MM.1S (cell line): ENCODE measurements around the gene RYR2.

Experiments used
- DNase-seq: peaks from one replicate; pipeline ENCODE4 v3.0.0-alpha.2; 2015
- H2AFZ ChIP-seq: fragments of 300-600 bp; sonication (generic); 2 replicates; pipeline ENCODE4 v1.6.0; 2016; ENCODE audit warnings: antibody characterized with exemption, low read length
- H3F3A ChIP-seq: fragments of 300-600 bp; sonication (generic); 2 replicates; pipeline ENCODE4 v1.6.1; 2016; ENCODE audit warnings: mild to moderate bottlenecking, antibody characterized with exemption, low read length, moderate library complexity, mixed read lengths; ENCODE audit not compliant: insufficient read depth
- H3K27ac ChIP-seq: fragments of 300-600 bp; sonication (generic); 2 replicates; pipeline ENCODE4 v1.5.1; 2016; ENCODE audit warnings: mild to moderate bottlenecking, low read length
- H3K27me3 ChIP-seq: fragments of 300-600 bp; sonication (generic); replicated peaks from 2 replicates; pipeline ENCODE4 v1.6.0; 2016; ENCODE audit warnings: low read length; ENCODE audit not compliant: insufficient read depth
- H3K36me3 ChIP-seq: fragments of 300-600 bp; sonication (generic); replicated peaks from 2 replicates; pipeline ENCODE4 v1.6.1; 2016; ENCODE audit warnings: mild to moderate bottlenecking, low read length, mixed read lengths; ENCODE audit not compliant: insufficient read depth
- H3K4me1 ChIP-seq: fragments of 300-600 bp; sonication (generic); 2 replicates; pipeline ENCODE4 v1.6.1; 2016; ENCODE audit warnings: low read length, mixed read lengths
- H3K4me2 ChIP-seq: fragments of 300-600 bp; sonication (generic); 2 replicates; pipeline ENCODE4 v1.6.0; 2016; ENCODE audit warnings: low read depth, low read length
- H3K4me3 ChIP-seq: fragments of 300-600 bp; sonication (generic); 2 replicates; pipeline ENCODE4 v1.5.1; 2016; ENCODE audit warnings: low read length, mixed read lengths
- H3K79me2 ChIP-seq: fragments of 300-600 bp; sonication (generic); 2 replicates; pipeline ENCODE4 v1.6.1; 2016; ENCODE audit warnings: mixed run types, low read length, mixed read lengths
- H3K9ac ChIP-seq: fragments of 300-600 bp; sonication (generic); 2 replicates; pipeline ENCODE4 v1.6.1; 2016; ENCODE audit warnings: low read length, mixed read lengths
- H3K9me2 ChIP-seq: fragments of 300-600 bp; sonication (generic); replicated peaks from 2 replicates; pipeline ENCODE4 v1.6.1; 2016; ENCODE audit warnings: mild to moderate bottlenecking, low read length, mixed read lengths; ENCODE audit not compliant: insufficient read depth
- H3K9me3 ChIP-seq: fragments of 300-600 bp; sonication (generic); replicated peaks from 2 replicates; pipeline ENCODE4 v1.6.1; 2016; ENCODE audit warnings: mild to moderate bottlenecking, low read length, mixed read lengths; ENCODE audit not compliant: insufficient read depth
- H4K20me1 ChIP-seq: fragments of 300-600 bp; sonication (generic); 2 replicates; pipeline ENCODE4 v1.6.1; 2016; ENCODE audit warnings: mild to moderate bottlenecking, low read length, moderate library complexity, mixed read lengths; ENCODE audit not compliant: insufficient read depth
- CTCF ChIP-seq: fragments of 300-600 bp; sonication (generic); IDR thresholded peaks from 2 replicates; pipeline ENCODE4 v1.5.1; 2016; ENCODE audit warnings: antibody characterized with exemption, low read length, mixed read lengths
- EZH2 ChIP-seq: fragments of 300-600 bp; sonication (generic); optimal IDR thresholded peaks from 2 replicates; pipeline ENCODE3; 2017; ENCODE audit warnings: low read depth, mild to moderate bottlenecking, antibody characterized with exemption, low read length, mixed read lengths
- EZH2phosphoT487 ChIP-seq: fragments of 300-600 bp; sonication (generic); IDR thresholded peaks from 2 replicates; pipeline ENCODE4 v1.6.1; 2018; ENCODE audit warnings: antibody characterized with exemption, low read length

The RYR2 gene

GRCh38 chr1:237804516-237804915 is 762.5 kb downstream of the RYR2 start:
- Histone ChIP-seq H3K27me3 (no peaks in the 10 kb centered on the region), H3F3A (no peaks in the 10 kb centered on the region), H3K4me3 (no peak overlapping the region), H3K9ac (no peak overlapping the region), H3K4me2 (no peak overlapping the region), H4K20me1 (no peaks in the 10 kb centered on the region), H3K9me3 (no peaks in the 10 kb centered on the region), H2AFZ (no peak overlapping the region), H3K9me2 (no peaks in the 10 kb centered on the region), H3K79me2 (no peaks in the 10 kb centered on the region), H3K36me3 (no peaks in the 10 kb centered on the region), H3K4me1 (no peaks in the 10 kb centered on the region), H3K27ac (no peak overlapping the region)
- TF ChIP-seq EZH2phosphoT487 (no peak), CTCF (no peak), EZH2 (no peak)
- DNase-seq = no peak

- H3F3A ChIP-seq = no peaks in the 10 kb centered on the region
- TF ChIP-seq CTCF (no peak), EZH2phosphoT487 (no peak), EZH2 (no peak)
- no peak overlapping the region for H3K4me3 ChIP-seq
- no peaks in the 10 kb centered on the region for H4K20me1 ChIP-seq
- H3K4me1 ChIP-seq = no peaks in the 10 kb centered on the region
- DNase-seq = no peak
- H3K27ac ChIP-seq = no peak overlapping the region
- H3K9me2 ChIP-seq = no peaks in the 10 kb centered on the region
- H2AFZ ChIP-seq = no peak overlapping the region
- H3K4me2 ChIP-seq = no peak overlapping the region
- H3K79me2 ChIP-seq = no peaks in the 10 kb centered on the region
- no peaks in the 10 kb centered on the region for H3K27me3 ChIP-seq
- H3K36me3 ChIP-seq = no peaks in the 10 kb centered on the region
- H3K9ac ChIP-seq = no peak overlapping the region
- H3K9me3 ChIP-seq = no peaks in the 10 kb centered on the region
These were observed 767.1 kb downstream of the RYR2 start for GRCh38 chr1:237809099-237809498.

GRCh38 chr1:237811633-237812032 is 769.6 kb downstream of the RYR2 start:
- no peak for DNase-seq
- TF ChIP-seq EZH2phosphoT487 (no peak), CTCF (no peak), EZH2 (no peak)

More at GRCh38 chr1:237811633-237812032, 769.6 kb downstream of the RYR2 start:
- no peaks in the 10 kb centered on the region for H3F3A ChIP-seq
- no peaks in the 10 kb centered on the region for H3K27me3 ChIP-seq
- H3K4me1 ChIP-seq = no peaks in the 10 kb centered on the region
- no peak overlapping the region for H2AFZ ChIP-seq
- H3K27ac ChIP-seq = no peak overlapping the region
- H4K20me1 ChIP-seq = no peaks in the 10 kb centered on the region
- no peak overlapping the region for H3K4me2 ChIP-seq
- no peak overlapping the region for H3K4me3 ChIP-seq
- no peaks in the 10 kb centered on the region for H3K9me2 ChIP-seq
- no peaks in the 10 kb centered on the region for H3K79me2 ChIP-seq
- no peaks in the 10 kb centered on the region for H3K36me3 ChIP-seq
- no peaks in the 10 kb centered on the region for H3K9me3 ChIP-seq
- no peak overlapping the region for H3K9ac ChIP-seq
